ENCODE data around the gene EFCAB10.
A peak's percentile ranks its signal among the peaks of the same experiment; 100 is the strongest.
"Not testable (repeated sequence)": the region's sequence is repeated elsewhere in the genome, so short reads cannot be mapped to it uniquely, and the experiment has no call there.

The EFCAB10 gene

DNA sequence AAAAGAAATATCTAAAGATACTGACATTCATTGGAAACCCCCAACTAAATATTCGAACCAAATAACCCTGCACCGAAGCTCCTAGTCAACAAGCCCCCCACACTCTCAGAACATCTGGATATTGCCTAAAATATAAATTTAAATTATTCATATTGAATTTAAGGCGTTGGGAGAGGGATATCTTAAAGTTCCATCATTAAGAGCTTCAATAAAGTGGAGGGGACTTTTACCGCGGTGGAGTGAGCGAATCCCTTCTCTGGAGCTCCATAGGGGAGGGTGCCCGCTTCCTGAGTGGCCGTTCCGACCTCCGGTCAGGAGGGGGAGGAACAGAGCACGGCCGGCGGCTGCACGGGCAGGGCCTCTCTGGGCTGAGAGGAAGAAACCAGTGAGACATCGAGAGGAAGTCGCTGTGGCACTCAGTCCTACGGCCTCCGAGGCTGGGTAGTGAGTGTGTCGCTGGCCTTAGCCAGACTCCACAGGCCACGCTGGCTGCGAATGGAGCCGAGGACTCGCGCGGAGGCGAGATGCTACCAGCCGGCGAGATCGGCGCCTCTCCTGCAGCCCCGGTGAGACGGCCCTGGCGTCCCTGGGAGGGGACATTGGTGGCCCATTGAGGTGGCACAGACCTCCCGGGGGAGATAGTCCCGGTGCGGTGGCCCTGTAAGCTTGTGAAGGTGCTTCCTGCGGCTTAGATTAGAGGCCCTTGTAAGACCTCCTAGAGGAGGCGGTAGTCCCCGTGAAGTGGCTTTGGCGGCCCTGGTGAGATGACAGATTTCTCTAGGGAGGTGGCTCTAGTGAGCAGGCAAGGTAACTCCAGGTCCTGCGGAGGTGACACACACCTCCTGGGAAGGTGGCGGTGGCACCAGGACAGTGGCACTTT is 49.3 kb downstream of the EFCAB10 start, which contains the start of gene RINT1:
RINT1 (plus strand) TSS at position 410 of the 880 bp plus-strand sequence; CDS start at position 525, 115 bp downstream.
- FAIRE-seq (peak; percentile 67), DNase-seq (ENCODE audit: insufficient read length, low spot score) (peak; percentile 90)
- peak; percentile 99 for TF ChIP-seq POLR2A (IDR thresholded peaks at IDR 0.05; ENCODE audit: low read depth, low read length)

DNA sequence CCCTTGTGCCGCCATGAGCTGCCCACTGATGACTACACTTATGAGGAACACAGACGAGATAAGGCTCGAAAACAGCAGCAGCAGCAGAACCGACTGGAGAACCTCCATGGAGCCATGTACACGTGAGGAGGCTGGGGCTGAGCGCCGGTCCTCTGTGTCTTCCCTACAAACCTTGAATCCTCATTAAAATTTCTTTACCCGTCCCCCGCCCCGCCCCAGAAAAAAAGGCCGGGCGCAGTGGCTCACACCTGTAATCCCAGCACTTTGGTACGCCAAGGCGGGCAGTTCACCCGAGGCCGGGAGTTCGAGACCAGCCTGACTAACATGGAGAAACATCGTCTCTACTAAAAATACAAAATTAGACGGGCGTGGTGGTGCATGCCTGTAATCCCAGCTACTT is 50.7 kb downstream of the EFCAB10 start:
- TF ChIP-seq POLR2A (IDR thresholded peaks at IDR 0.05; ENCODE audit: low read depth, low read length): no peak
- no peak for FAIRE-seq
- no peak for DNase-seq (ENCODE audit: insufficient read length, low spot score)

DNA sequence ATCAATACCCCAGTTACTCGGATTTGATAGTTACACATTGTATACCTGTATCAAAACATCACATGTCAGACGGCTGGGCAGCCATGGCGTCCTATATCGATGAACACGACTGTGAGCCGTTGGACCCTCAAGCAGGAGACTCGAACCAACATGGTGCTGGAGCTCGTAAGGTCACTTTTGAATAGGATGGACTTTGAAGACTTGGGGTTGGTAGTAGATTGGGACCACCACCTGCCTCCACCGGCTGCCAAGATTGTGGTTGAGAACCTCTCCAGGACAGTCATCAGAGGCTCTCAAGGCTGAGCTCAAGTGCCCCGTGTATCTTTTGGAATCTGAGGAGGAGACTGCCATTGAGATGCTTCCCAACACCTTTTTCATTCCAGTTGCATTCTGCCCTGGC is 51.2 kb downstream of the EFCAB10 start:
- FAIRE-seq (no peak), DNase-seq (ENCODE audit: insufficient read length, low spot score) (no peak)
- TF ChIP-seq POLR2A (IDR thresholded peaks at IDR 0.05; ENCODE audit: low read depth, low read length): no peak

DNA sequence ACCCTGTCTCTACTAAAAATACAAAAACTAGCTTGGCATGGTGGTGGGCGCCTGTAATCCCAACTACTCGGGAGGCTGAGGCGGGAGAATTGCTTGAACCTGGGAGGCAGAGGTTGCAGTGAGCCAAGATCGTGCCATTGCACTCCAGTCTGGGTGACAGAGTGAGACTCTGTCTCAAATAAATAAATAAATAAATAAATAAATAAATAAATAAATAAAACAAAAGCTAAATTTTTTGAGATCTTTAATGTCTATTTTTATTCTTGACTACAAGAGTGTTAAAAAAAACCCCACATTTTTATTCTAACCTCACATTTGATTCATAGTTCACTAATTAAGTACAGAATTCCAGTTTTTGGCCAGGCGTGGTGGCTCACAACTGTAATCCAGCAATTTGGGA is 53.6 kb downstream of the EFCAB10 start:
- not testable (repeated sequence) for DNase-seq (ENCODE audit: insufficient read length, low spot score); FAIRE-seq

DNA sequence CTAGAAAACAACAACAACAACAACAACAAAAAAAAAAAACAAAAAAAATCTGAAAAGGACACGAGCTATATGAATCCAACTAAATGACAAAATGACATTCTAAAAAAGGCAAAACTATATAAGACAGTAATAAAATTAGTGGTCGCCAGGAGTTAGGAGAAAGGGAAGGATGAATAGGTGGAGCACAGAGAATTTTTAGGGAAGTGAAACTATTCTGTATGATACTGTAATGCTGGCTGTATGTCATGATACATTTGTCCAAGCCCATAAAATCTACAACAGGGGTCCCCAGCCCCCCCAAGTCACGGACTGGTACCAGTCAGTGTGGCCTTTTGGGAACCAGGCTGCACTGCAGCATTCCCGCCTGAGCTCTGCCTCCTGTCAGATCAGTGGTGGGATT is 56.5 kb downstream of the EFCAB10 start:
- no peak for TF ChIP-seq POLR2A (IDR thresholded peaks at IDR 0.05; ENCODE audit: low read depth, low read length)
- FAIRE-seq: no peak
- DNase-seq (ENCODE audit: insufficient read length, low spot score): no peak

DNA sequence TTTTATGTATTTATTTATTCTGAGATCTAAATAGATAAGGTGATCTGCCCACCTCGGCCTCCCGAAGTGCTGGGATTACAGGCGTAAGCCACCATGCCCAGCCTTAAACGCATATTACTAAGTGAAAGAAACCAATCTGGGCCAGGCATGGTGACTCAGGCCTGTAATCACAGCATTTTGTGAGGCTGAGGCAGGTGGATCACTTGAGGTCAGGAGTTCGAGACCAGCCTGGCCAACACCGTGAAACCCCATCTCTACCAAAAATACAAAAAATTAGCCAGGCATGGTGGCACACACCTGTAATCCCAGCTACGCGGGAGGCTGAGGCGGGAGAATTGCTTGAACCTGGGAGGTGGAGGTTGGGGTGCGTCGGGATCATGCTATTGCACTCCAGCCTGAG is 56.9 kb downstream of the EFCAB10 start:
- not testable (repeated sequence) for FAIRE-seq; DNase-seq (ENCODE audit: insufficient read length, low spot score)

DNA sequence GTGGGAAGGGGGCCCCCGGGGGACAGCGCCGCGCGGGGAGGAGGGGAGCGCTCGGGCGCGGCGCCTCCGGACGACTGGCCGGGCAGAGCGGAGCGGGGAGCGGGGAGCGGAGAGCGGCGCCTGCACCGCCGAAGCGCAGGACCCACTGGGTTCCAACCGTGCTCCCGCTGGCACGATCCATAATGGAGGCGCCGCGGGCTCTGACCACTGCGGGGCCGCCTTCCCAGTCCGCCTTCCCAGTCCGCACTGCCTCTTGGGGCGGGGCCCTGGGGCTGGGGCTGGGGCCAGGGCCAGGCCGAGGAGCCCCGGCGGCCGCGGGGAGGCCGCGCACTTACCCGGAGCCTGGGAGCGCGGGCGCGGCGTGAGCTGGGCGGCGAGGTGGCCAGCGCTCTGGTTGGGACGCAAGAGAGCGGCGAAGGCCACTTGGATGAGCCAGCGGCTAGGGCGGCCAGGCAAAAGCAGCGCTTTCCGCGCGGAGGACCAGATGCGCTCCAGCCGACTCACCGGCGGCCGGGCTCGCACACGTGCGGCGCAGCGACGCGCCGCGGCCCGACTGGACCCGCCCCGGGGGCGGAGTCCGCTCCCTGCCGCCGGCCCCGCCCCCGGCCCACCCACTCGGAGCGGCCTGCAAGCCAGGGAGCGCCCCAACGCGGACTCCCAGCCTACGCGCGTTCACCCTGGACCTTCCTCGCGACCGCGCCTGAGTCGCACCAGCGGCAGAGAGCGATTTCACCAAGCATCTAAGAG is 59.4 kb downstream of the EFCAB10 start, which contains the start of gene PUS7:
PUS7 (minus strand) TSS at position 555 of the 747 bp plus-strand sequence. CDS start 13,759 bp downstream, outside the sequence.
- peak; percentile 96 for TF ChIP-seq POLR2A (IDR thresholded peaks at IDR 0.05; ENCODE audit: low read depth, low read length)
- DNase-seq (ENCODE audit: insufficient read length, low spot score) (peak; percentile 91), FAIRE-seq (no peak)

DNA sequence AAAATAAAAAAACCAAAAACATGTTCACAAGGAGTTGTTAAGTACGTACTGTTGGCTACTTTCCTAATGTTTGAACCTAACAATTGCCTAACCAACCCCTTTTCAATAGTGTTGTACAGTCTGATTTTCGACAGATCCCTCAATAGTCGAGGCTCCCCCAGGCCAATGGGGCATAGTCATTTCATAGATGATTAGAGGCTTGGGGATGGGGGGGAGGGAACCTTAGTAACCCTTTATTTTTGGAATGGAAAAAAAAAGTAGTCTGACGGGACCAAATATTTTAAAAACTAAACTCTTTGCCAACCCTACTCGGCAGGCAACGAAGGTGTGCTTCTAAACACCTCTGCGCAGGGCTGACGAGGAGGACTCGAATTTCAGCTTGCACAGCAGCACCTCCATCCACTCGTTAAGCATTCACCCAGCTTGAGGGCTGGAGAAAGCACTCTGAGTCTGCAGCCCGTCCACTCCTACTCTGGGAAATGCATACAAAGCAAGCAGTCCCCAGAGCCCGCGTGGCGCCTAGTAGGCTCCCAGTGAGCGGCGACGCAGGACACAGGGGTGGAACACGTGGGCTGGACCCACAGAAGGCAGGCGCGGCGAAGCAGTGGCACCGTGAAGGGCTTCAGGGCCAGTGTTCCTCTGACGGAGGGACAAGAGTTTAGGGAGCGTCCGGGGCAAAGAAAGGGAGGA is 60.1 kb downstream of the EFCAB10 start:
- peak; percentile 27 for TF ChIP-seq POLR2A (IDR thresholded peaks at IDR 0.05; ENCODE audit: low read depth, low read length)
- no peak for FAIRE-seq
- DNase-seq (ENCODE audit: insufficient read length, low spot score): peak; percentile 52

DNA sequence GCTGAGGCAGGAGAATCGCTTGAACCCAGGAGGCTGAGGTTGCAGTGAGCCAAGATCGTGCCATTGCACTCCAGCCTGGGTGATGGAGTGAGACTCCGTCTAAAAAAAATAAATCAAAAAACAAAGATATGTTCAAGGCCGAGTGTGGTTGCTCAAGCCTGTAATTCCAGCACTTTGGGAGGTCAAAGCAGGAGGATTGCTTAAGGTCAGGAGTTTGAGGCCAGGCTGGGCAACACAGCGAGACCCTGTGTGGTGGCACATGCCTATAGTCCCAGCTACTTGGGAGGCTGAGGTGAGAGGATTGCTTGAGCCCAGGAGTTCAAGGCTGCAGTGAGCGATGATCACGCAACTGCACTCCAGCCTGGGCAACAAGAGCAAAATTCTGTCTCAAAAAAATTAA is 60.7 kb downstream of the EFCAB10 start:
- not testable (repeated sequence) for DNase-seq (ENCODE audit: insufficient read length, low spot score); FAIRE-seq

DNA sequence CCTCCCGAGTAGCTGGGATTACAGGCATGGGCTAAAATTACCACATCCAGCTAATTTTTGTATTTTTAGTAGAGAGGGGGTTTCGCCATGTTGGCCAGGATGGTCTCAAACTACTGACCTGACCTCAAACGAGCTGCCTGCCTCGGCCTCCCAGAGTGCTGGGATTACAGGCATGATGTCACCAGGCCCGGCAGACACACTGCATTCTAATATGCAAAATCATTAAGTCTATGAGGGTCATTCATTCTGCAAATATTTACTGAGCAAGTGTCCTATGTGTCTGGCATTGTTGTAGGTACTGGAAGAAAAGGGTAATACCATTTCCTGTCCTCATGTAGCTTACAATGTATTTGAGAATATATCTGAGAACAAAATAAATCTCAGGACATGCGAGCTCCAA is 61.9 kb downstream of the EFCAB10 start:
- no peak for TF ChIP-seq POLR2A (IDR thresholded peaks at IDR 0.05; ENCODE audit: low read depth, low read length)
- FAIRE-seq (no peak), DNase-seq (ENCODE audit: insufficient read length, low spot score) (no peak)

DNA sequence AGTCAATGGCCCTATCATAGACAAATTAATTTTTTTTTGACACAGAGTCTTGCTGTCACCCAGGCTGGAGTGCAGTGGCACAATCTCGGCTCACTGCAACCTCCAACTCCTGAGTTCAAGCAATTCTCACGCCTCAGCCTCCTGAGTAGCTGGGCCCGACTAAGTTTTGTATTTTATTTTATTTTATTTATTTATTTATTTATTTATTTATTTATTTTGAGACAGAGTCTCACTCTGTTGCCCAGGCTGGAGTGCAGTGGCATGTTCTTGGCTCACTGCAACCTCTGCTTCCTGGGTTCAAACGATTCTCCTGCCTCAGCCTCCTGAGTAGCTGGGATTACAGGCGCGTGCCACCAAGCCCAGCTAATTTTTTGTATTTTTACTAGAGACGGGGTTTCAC is 65.7 kb downstream of the EFCAB10 start:
- DNase-seq (ENCODE audit: insufficient read length, low spot score); FAIRE-seq: not testable (repeated sequence)

All from H54 (cell line).